ENCODE results near the gene TEPSIN. TPM values are rescaled to one million over a fixed set of nuclear protein-coding genes. Genes with fewer than 3 reads are reported as not detected.

Gene TEPSIN
- total RNA-seq, 3 donors from 2014 or later = 37.4 to 60.2 (median 50.0) TPM

GRCh38 chr17:81200201-81200600 lies 38.7 kb downstream of the TEPSIN start:
- TF ChIP-seq CTCF (IDR thresholded peaks at IDR 0.05) = no peak
- no peak for DNase-seq
- ATAC-seq = no peak
- Histone ChIP-seq H3K9me3 (no peaks in the 10 kb centered on the region), H3K4me3 (no peak overlapping the region), H3K4me1 (ENCODE audit: low read depth) (no peaks in the 10 kb centered on the region), H3K36me3 (ENCODE audit: low read depth) (no peaks in the 10 kb centered on the region)
- intact Hi-C loops (cut with DNase I, micrococcal nuclease) = no loop called here

- Histone ChIP-seq H3K4me3 (no peak overlapping the region), H3K4me1 (ENCODE audit: low read depth) (no peaks in the 10 kb centered on the region), H3K36me3 (ENCODE audit: low read depth) (no peaks in the 10 kb centered on the region), H3K9me3 (no peaks in the 10 kb centered on the region)
- DNase-seq (no peak), ATAC-seq (no peak)
- intact Hi-C loops (cut with DNase I, micrococcal nuclease) = no loop called here
- TF ChIP-seq CTCF (IDR thresholded peaks at IDR 0.05) = no peak
Observed at GRCh38 chr17:81199482-81199830, 39.4 kb downstream of the TEPSIN start.

GRCh38 chr17:81198826-81199481 lies 39.9 kb downstream of the TEPSIN start:
- TF ChIP-seq CTCF (IDR thresholded peaks at IDR 0.05) = no peak
- H3K36me3 ChIP-seq (ENCODE audit: low read depth) = no peaks in the 10 kb centered on the region
- H3K4me1 ChIP-seq (ENCODE audit: low read depth) = no peaks in the 10 kb centered on the region
- DNase-seq = no peak
- no peaks in the 10 kb centered on the region for H3K9me3 ChIP-seq
- no peak for ATAC-seq
- H3K4me3 ChIP-seq = no peak overlapping the region
- intact Hi-C loops (cut with DNase I, micrococcal nuclease) = no loop called here

GRCh38 chr17:81197831-81198490 lies 40.9 kb downstream of the TEPSIN start:
- ATAC-seq (no peak), DNase-seq (no peak)
- intact Hi-C loops (cut with DNase I, micrococcal nuclease) = no loop called here
- H3K36me3 ChIP-seq (ENCODE audit: low read depth) = no peaks in the 10 kb centered on the region
- no peak overlapping the region for H3K4me3 ChIP-seq
- H3K4me1 ChIP-seq (ENCODE audit: low read depth) = no peaks in the 10 kb centered on the region
- TF ChIP-seq CTCF (IDR thresholded peaks at IDR 0.05) = no peak
- no peaks in the 10 kb centered on the region for H3K9me3 ChIP-seq

- Histone ChIP-seq H3K9me3 (no peaks in the 10 kb centered on the region), H3K4me1 (ENCODE audit: low read depth) (no peaks in the 10 kb centered on the region), H3K36me3 (ENCODE audit: low read depth) (no peaks in the 10 kb centered on the region), H3K4me3 (no peak overlapping the region)
- no peak for DNase-seq
- no peak for ATAC-seq
- intact Hi-C loops (cut with DNase I, micrococcal nuclease) = no loop called here
- TF ChIP-seq CTCF (IDR thresholded peaks at IDR 0.05) = no peak
Observed at GRCh38 chr17:81197409-81197795, 41.5 kb downstream of the TEPSIN start.

All from mucosa of descending colon (tissue), 3 donors.